ENCODE results near the gene ACTN4.

DNA sequence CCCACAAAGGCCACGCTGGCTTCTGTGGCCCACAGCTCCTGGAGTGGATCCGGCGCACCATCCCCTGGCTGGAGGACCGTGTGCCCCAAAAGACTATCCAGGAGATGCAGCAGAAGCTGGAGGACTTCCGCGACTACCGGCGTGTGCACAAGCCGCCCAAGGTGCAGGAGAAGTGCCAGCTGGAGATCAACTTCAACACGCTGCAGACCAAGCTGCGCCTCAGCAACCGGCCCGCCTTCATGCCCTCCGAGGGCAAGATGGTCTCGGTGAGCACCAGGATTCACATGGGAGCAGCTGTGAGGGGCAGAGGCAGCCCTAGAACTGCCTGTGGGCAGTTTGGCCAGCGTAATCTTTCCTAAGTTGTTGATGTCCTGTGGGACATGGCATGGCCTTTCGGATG is 69.6 kb downstream of the ACTN4 start:
- TF ChIP-seq, protein P1, sequence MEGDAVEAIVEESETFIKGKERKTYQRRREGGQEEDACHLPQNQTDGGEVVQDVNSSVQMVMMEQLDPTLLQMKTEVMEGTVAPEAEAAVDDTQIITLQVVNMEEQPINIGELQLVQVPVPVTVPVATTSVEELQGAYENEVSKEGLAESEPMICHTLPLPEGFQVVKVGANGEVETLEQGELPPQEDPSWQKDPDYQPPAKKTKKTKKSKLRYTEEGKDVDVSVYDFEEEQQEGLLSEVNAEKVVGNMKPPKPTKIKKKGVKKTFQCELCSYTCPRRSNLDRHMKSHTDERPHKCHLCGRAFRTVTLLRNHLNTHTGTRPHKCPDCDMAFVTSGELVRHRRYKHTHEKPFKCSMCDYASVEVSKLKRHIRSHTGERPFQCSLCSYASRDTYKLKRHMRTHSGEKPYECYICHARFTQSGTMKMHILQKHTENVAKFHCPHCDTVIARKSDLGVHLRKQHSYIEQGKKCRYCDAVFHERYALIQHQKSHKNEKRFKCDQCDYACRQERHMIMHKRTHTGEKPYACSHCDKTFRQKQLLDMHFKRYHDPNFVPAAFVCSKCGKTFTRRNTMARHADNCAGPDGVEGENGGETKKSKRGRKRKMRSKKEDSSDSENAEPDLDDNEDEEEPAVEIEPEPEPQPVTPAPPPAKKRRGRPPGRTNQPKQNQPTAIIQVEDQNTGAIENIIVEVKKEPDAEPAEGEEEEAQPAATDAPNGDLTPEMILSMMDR (IDR thresholded peaks at IDR 0.05): no peak
- no peak for TF ChIP-seq POLR2A (IDR thresholded peaks at IDR 0.05)

Data from heart left ventricle (tissue), 13 donors.